ENCODE data around the gene BATF.

The BATF gene

DNA sequence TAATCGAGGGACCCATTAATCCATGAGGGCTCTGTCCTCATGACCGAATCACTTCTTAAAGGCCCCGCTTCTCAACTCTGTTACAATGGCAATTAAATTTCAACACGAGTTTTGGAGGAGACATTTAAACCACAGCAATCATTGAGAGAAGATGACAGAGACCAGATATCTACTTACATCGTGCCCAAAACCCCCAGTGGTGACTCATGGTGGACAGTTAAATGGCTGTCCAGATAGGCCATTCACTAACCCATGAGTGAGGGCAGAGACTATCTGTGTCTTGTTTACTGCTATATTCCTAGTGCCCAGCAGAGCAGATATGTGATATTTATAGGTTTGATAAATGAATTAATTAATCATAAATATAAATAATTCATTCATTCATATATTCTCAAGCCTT is 36.2 kb downstream of the BATF start:
- no peak overlapping the region for H3K4me3 ChIP-seq (ENCODE audit: low read depth, low read length)
- no peak for TF ChIP-seq CTCF (IDR thresholded peaks at IDR 0.05; ENCODE audit: control insufficient read depth, extremely low read depth, insufficient read depth)
- no peak for DNase-seq (ENCODE audit: low read depth)

DNA sequence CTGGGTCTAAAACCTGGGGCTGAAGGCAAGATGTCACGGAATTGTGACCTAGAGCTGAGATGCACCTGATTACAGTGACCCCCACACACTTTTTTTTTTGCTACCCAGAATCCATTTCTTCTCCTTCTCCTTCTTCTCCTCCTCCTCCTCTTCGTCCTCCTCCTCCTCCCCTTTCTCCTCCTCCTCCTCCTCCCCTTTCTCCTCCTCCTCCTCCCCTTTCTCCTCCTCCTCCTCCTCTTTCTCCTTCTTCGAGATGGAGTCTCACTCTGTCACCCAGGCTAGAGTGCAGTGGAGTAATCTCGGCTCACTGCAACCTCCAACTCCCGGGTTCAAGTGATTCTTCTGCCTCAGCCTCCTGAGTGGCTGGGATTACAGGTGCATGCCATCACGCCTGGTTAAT is 36.8 kb downstream of the BATF start:
- DNase-seq (ENCODE audit: low read depth): no peak
- no peak for TF ChIP-seq CTCF (IDR thresholded peaks at IDR 0.05; ENCODE audit: control insufficient read depth, extremely low read depth, insufficient read depth)
- no peak overlapping the region for H3K4me3 ChIP-seq (ENCODE audit: low read depth, low read length)

- no peak overlapping the region for H3K4me3 ChIP-seq (ENCODE audit: low read depth, low read length)
- TF ChIP-seq CTCF (IDR thresholded peaks at IDR 0.05; ENCODE audit: control insufficient read depth, extremely low read depth, insufficient read depth): no peak
- DNase-seq (ENCODE audit: low read depth): no peak
Measured at GRCh38 chr14:75559451-75560222, 37.4 kb downstream of the BATF start.

DNA sequence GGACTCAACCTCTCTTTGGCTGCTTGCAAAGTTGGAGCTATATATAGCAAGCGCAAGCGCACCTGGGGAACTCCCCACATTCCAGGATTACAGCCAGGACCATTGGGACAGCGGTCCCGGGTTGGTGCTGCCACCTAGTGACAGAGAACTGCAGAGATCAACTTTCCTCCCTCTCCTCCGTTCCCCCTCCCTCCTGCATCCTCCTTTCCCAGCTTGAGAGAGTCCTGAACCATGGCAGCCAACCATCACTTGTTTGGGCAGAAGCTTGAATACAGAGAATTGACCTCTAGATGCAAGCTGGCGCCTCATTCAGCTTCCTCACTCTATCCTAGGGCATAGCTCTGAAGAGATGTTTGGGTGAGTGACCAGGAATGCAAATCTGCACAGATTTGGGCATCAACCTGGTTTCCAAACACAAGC is 38.8 kb downstream of the BATF start:
- TF ChIP-seq CTCF (IDR thresholded peaks at IDR 0.05; ENCODE audit: control insufficient read depth, extremely low read depth, insufficient read depth): peak; percentile 93
- peak; percentile 81 for DNase-seq (ENCODE audit: low read depth)
- H3K4me3 ChIP-seq (ENCODE audit: low read depth, low read length): no peak overlapping the region

DNA sequence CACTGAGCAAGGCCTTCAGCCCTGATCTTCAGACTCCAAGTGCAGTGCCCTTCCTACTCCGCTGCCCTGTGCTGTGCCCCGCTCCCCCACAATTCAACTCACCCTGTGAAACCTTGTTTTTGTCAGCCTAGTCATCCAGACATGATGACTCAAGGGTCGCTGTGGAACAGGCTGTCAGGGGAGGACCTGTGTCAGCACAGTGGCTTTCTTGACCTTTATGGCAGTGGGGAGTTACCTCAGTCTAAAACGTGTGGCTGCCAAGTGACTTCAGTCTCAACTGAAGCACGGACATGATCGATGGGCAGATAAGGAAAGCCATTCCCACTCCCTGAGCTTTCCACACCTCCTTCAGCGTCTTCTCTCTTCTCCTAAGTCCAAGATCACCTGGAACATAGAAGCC is 39.8 kb downstream of the BATF start:
- no peak overlapping the region for H3K4me3 ChIP-seq (ENCODE audit: low read depth, low read length)
- DNase-seq (ENCODE audit: low read depth): no peak
- TF ChIP-seq CTCF (IDR thresholded peaks at IDR 0.05; ENCODE audit: control insufficient read depth, extremely low read depth, insufficient read depth): no peak

DNA sequence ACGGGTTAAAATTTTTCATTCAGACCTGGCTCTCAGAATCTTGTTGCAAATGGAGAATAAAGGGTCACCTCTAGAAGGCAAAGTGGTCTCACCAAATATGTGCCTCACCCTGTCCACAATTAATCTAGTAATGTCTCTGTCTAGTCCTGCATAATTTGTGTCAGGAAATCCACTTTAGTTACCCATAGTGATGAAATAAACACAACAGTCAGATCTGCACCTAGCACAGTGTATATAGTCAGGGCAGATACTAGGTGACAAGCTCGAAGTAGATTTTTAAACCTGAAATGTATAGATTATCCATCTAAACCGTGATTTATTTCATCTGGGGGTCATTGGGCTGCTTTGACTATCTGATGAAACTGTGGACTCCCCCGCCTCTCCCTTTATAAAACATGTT is 40.2 kb downstream of the BATF start:
- no peak for TF ChIP-seq CTCF (IDR thresholded peaks at IDR 0.05; ENCODE audit: control insufficient read depth, extremely low read depth, insufficient read depth)
- no peak overlapping the region for H3K4me3 ChIP-seq (ENCODE audit: low read depth, low read length)
- DNase-seq (ENCODE audit: low read depth): no peak

- DNase-seq (ENCODE audit: low read depth): no peak
- TF ChIP-seq CTCF (IDR thresholded peaks at IDR 0.05; ENCODE audit: control insufficient read depth, extremely low read depth, insufficient read depth): no peak
- H3K4me3 ChIP-seq (ENCODE audit: low read depth, low read length): no peak overlapping the region
Measured at GRCh38 chr14:75563931-75564330, 41.7 kb downstream of the BATF start.

Measured in LNCaP clone FGC (cell line).